Left lung (tissue), 10 donors: Measurements from ENCODE around the gene SMARCA4. TPM values are rescaled to one million over a fixed set of nuclear protein-coding genes. Genes with fewer than 3 reads are reported as not detected.

Experiments used
- ATAC-seq: fragments of 200-7000 bp; cut with Tn5 transposase; one replicate; pipeline ENCODE4 v1.9.1; 2020; ENCODE audit warnings: moderate library complexity
- DNase-seq, 4 donors: peaks; one replicate each; pipeline ENCODE4 v3.0.0-alpha.2; 2013 to 2020
- H3K27ac ChIP-seq, 2 donors: fragments of 200-600 bp; sonication (generic) in 1 of 2; one replicate each; pipeline versions ENCODE4 v1.5.0 to v1.8.0; 2020 to 2021
- H3K27me3 ChIP-seq, 2 donors: fragments of 200-600 bp; sonication (generic) in 1 of 2; one replicate each; pipeline versions ENCODE4 v1.5.0 to v1.8.0; 2020 to 2021
- H3K36me3 ChIP-seq, 2 donors: fragments of 200-600 bp; sonication (generic) in 1 of 2; one replicate each; pipeline versions ENCODE4 v1.5.0 to v1.8.0; 2020 to 2021
- H3K4me1 ChIP-seq, 2 donors: fragments of 200-600 bp; one replicate each; pipeline ENCODE4 v1.8.0; 2021
- H3K4me3 ChIP-seq, 2 donors: fragments of 200-600 bp; sonication (generic) in 1 of 2; one replicate each; pipeline versions ENCODE4 v1.5.0 to v1.8.0; 2020 to 2021; ENCODE audit warnings: mild to moderate bottlenecking in 1 of 2
- H3K9me3 ChIP-seq, 2 donors: fragments of 200-600 bp; sonication (generic) in 1 of 2; one replicate each; pipeline versions ENCODE4 v1.5.0 to v1.8.0; 2020 to 2021
- intact Hi-C, 2 donors: fragments of 100-400 bp; cut with DNase I; formaldehyde crosslinking; loops; one replicate each; pipeline versions ENCODE4 v1.11.2 to v1.14.2; 2022
- polyA plus RNA-seq, 6 donors: library from polyadenylated mRNA; unstranded; fragments of 120-200 nt; gene quantifications; one replicate each; pipeline ENCODE4 v1.2.1, GENCODE V29; 2013; ENCODE audit not compliant: insufficient read length in 6 of 6
- total RNA-seq, 2 donors: library from RNA; stranded (reverse); fragmentation: NEBNext Ultra II Directional; extraction: Animal tissue kit (Norgen Biotek cat#: 25700); gene quantifications; one replicate each; pipeline ENCODE4 v1.2.1, GENCODE V29; 2021
- TF ChIP-seq, protein P1 (sequence below), 2 donors: fragments of 200-600 bp; sonication (generic) in 1 of 2; IDR thresholded peaks; one replicate each; pipeline versions ENCODE4 v1.5.0 to v1.8.0; 2021; ENCODE audit warnings: antibody characterized with exemption in 2 of 2
- donor health status: DM: no; HTN: yes; CAD: no.
- donor health status: DM: no; HTN: no; CAD: no.

The SMARCA4 gene
- total and polyA plus RNA-seq, 8 donors, result 98.3 to 168 (median 151) TPM

DNA sequence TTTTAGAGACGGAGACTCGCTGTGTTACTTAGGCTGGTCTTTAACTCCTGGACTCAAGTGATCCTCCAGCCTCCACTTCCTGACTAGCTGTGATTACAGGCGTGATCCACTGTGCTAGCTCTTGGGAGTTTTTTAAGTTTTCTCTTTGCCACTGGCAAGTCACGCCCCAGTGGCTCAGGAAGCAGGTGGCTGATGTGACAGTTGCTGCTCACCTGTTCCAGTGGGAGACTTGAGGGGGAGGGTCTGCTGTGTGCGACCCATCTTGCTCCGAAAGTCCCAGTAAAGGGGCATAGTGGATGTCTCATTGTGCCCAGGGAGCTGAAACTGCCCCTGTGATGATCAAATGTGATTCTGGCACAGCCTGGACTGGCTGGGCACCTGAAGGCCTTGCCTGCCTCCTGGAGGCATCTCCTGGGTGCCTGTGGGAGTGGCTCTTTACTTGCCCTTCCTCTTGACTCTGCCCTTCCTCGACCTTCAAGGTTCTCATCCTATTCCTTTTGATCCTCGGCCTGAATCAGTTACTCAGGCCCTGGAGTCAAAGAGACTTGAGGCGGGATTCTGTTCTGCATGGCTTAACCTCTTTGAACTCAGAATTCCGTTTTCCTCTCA, 7.8 kb downstream of the SMARCA4 start:
- Histone ChIP-seq H3K36me3 (no peaks in the 10 kb centered on the region), H3K4me1 (peaks cover 0 to 33% of the 10 kb centered on the region in 2 donors), H3K27me3 (no peaks in the 10 kb centered on the region), H3K9me3 (no peaks in the 10 kb centered on the region), H3K4me3 (no peak overlapping the region), H3K27ac (peak overlapping the region; percentile 0 to 36)
- TF ChIP-seq, protein P1, sequence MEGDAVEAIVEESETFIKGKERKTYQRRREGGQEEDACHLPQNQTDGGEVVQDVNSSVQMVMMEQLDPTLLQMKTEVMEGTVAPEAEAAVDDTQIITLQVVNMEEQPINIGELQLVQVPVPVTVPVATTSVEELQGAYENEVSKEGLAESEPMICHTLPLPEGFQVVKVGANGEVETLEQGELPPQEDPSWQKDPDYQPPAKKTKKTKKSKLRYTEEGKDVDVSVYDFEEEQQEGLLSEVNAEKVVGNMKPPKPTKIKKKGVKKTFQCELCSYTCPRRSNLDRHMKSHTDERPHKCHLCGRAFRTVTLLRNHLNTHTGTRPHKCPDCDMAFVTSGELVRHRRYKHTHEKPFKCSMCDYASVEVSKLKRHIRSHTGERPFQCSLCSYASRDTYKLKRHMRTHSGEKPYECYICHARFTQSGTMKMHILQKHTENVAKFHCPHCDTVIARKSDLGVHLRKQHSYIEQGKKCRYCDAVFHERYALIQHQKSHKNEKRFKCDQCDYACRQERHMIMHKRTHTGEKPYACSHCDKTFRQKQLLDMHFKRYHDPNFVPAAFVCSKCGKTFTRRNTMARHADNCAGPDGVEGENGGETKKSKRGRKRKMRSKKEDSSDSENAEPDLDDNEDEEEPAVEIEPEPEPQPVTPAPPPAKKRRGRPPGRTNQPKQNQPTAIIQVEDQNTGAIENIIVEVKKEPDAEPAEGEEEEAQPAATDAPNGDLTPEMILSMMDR (IDR thresholded peaks at IDR 0.05), result no peak
- intact Hi-C loops, result no loop called here
- DNase-seq (peak in 1 of 4 donors; percentile 42), ATAC-seq (peak; percentile 73)

GRCh38 chr19:10971107-10971726, 10.4 kb downstream of the SMARCA4 start:
- DNase-seq, result no peak
- H3K4me3 ChIP-seq, result no peak overlapping the region
- no peaks in the 10 kb centered on the region for H3K9me3 ChIP-seq
- no peak overlapping the region for H3K27ac ChIP-seq
- intact Hi-C loops, result no loop called here
- no peak for ATAC-seq
- peaks cover 12 to 35% of the 10 kb centered on the region in 2 donors for H3K4me1 ChIP-seq
- TF ChIP-seq, protein P1 (IDR thresholded peaks at IDR 0.05), result no peak
- no peaks in the 10 kb centered on the region for H3K36me3 ChIP-seq
- H3K27me3 ChIP-seq, result no peaks in the 10 kb centered on the region

GRCh38 chr19:10975374-10976130, 14.7 kb downstream of the SMARCA4 start:
- ATAC-seq (peak; percentile 77), DNase-seq (peak in 2 of 4 donors; percentile 70 to 88)
- no peak overlapping the region for H3K4me3 ChIP-seq
- H3K27me3 ChIP-seq, result no peaks in the 10 kb centered on the region
- H3K36me3 ChIP-seq, result no peaks in the 10 kb centered on the region
- intact Hi-C loops, result no loop called here
- H3K4me1 ChIP-seq, result peaks cover 19 to 43% of the 10 kb centered on the region in 2 donors
- peak overlapping the region; percentile 51 to 61 for H3K27ac ChIP-seq
- TF ChIP-seq, protein P1 (IDR thresholded peaks at IDR 0.05), result no peak
- no peaks in the 10 kb centered on the region for H3K9me3 ChIP-seq

GRCh38 chr19:10976131-10976892, 15.5 kb downstream of the SMARCA4 start:
- TF ChIP-seq, protein P1 (IDR thresholded peaks at IDR 0.05), result no peak
- Histone ChIP-seq H3K4me1 (peaks cover 19 to 43% of the 10 kb centered on the region in 2 donors), H3K4me3 (no peak overlapping the region), H3K36me3 (no peaks in the 10 kb centered on the region), H3K27ac (peak overlapping the region; percentile 51 to 61), H3K27me3 (no peaks in the 10 kb centered on the region), H3K9me3 (no peaks in the 10 kb centered on the region)
- intact Hi-C loops, result no loop called here
- no peak for DNase-seq
- peak; percentile 77 for ATAC-seq
